Stimulated activated CD4-positive, alpha-beta T cell treated with anti-CD3 and anti-CD28 coated beads, TNF-alpha, amount 100 ng/mL, for 48 hours (primary cell): ENCODE data around the gene FBXW2.
"Not testable (repeated sequence)": the region's sequence is repeated elsewhere in the genome, so short reads cannot be mapped to it uniquely, and the experiment has no call there.

Source experiments
- DNase-seq, 3 donors: peaks; one replicate each; pipeline ENCODE4 v3.0.0-alpha.2; 2020; ENCODE audit warnings: low read depth in 3 of 3

Gene FBXW2

GRCh38 chr9:120792898-120793765 is at the start of gene FBXW2:
TSS of gene FBXW2 (minus strand) at chr9:120793416. CDS start at chr9:120788258, 5,158 bp downstream.
- peak; percentile 86 to 90 (median 87) for DNase-seq

GRCh38 chr9:120841930-120842684 is 48.9 kb upstream of the FBXW2 start:
- no peak for DNase-seq

GRCh38 chr9:120839146-120839545 is 45.9 kb upstream of the FBXW2 start:
- DNase-seq: no peak

- no peak for DNase-seq
These were observed 44.7 kb upstream of the FBXW2 start for GRCh38 chr9:120837921-120838320.

GRCh38 chr9:120833325-120833724 is 40.1 kb upstream of the FBXW2 start:
- no peak for DNase-seq

GRCh38 chr9:120832807-120833206 is 39.6 kb upstream of the FBXW2 start:
- no peak for DNase-seq

GRCh38 chr9:120830865-120831264 is 37.6 kb upstream of the FBXW2 start:
- DNase-seq: no peak

GRCh38 chr9:120830151-120830550 is 36.9 kb upstream of the FBXW2 start:
- DNase-seq: no peak

- DNase-seq: no peak
These were observed 36.4 kb upstream of the FBXW2 start for GRCh38 chr9:120829650-120830049.

GRCh38 chr9:120820095-120820494 is 26.9 kb upstream of the FBXW2 start:
- no peak for DNase-seq

- no peak for DNase-seq
These were observed 25.4 kb upstream of the FBXW2 start for GRCh38 chr9:120818595-120818994.

- no peak for DNase-seq
These were observed 21.9 kb upstream of the FBXW2 start for GRCh38 chr9:120815075-120815474.

- DNase-seq: no peak
These were observed 15.7 kb upstream of the FBXW2 start for GRCh38 chr9:120808931-120809330.

GRCh38 chr9:120807607-120808379 is 14.6 kb upstream of the FBXW2 start:
- no peak for DNase-seq

GRCh38 chr9:120804784-120805363 is 11.7 kb upstream of the FBXW2 start:
- not testable (repeated sequence) for DNase-seq

- no peak for DNase-seq
These were observed 8.2 kb upstream of the FBXW2 start for GRCh38 chr9:120801441-120801840.

- DNase-seq: no peak
These were observed 2.1 kb downstream of the FBXW2 start for GRCh38 chr9:120791161-120791560.

- no peak for DNase-seq
These were observed 5.3 kb downstream of the FBXW2 start for GRCh38 chr9:120787933-120788332.

GRCh38 chr9:120783602-120784047 is 9.6 kb downstream of the FBXW2 start:
- no peak for DNase-seq

GRCh38 chr9:120781236-120781635 is 12.0 kb downstream of the FBXW2 start:
- DNase-seq: no peak

- no peak for DNase-seq
These were observed 12.8 kb downstream of the FBXW2 start for GRCh38 chr9:120780367-120780766.

GRCh38 chr9:120779227-120779626 is 14.0 kb downstream of the FBXW2 start:
- DNase-seq: no peak
